ENCODE data around the gene JCAD.

The JCAD gene

DNA sequence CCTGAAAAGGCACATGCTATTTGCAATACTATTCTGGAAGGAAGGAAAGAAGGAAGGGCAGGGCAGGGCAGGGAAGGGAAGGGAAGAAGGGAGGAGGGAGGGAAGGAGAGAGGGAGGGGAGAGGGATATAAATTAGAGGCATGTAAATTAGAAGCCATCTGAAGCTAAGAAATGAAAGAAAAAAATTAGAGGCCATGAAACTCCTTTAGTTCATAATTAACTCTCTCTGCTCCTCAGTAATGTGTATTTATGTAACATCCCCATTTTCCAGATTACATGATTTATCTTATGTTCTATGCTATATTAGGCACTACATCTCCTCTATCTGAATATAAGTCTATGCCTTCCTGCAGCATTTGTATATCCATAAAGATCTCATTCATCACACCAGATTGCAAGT, 12.7 kb upstream of the JCAD start:
- DNase-seq, result no peak

DNA sequence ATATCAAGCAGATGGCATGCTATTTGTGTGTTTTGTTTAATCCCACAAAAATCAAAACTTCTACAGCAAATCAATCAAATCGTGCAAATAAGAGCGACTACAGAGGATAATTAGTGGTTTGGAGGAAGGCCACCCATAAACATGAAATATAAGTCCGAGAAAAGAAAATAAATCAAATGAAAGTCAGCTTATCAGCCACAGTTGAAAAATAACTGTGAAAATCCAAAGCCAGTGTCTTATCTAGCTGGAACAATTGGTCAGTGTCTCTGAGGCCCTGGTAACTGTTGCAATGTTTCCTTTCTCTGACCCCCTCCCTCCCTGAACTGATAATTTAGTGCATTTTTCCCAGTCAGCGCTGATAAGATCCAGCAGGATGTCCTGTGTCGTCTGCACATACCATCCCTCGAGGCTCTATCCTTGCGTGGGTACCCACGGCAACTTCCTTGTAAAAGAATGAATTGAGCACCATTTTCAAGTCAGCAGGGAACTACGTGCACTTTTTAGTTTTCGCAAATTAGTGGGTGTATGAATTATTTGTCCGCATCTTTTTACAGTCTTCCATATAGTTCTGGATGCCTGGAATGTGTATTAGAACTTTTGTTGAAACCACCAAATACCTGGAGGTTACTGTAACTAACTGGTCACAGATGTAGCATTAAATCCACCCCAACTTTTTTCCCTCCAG, 10.8 kb upstream of the JCAD start:
- no peak for DNase-seq

DNA sequence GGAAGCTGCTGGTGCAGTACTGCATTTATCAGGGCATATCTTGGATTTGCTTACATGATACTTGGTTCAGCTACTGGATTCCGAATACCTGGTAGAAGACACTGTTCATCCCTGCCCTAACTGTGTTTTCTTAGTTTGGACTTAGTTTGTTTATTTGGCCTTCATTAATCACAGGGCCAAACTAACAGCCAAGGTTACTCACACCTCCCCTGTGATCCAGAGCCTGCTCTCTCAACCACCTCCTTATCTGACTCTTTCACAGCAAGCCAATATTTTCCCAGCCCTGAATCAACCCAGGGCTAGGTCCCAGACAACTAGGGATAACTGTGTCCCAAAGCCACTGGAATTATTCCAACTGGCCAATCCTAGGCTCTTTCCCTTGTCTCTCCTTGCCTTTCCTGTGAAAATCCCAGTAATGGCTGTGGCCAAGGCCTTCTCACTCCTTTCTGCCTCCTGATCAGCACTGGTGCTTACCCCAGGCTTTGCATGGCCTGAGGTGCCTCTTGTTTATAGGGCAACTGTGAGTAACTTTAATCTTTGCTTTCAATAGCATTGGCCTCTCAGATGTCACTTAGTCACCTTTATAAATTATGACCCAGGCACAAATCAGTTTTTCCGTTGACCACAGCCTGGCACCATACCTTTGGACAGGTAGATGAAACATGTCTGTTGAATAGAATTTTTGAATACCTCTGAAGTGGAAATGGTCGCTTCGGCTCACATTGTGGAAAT, 9.3 kb upstream of the JCAD start:
- DNase-seq, result no peak

DNA sequence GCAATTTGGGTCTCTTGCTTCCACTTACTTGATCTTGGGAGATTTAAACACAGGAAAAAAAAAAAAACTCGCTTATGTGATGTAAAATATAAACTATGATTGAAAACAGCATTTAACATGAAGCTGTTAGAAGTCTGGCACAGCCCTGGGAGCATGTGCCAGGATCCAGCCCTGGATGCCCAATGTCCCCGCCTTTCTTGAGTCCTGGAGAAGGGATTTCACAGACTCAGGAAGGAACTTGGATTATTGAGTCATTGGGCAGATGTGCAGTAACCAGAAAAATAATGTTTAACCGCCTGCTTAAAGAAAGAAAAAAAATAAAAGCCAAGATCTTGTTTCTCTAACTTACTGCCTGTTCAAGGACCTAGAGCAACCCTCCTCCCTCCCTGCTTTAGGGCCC, 3.7 kb upstream of the JCAD start:
- DNase-seq, result no peak

DNA sequence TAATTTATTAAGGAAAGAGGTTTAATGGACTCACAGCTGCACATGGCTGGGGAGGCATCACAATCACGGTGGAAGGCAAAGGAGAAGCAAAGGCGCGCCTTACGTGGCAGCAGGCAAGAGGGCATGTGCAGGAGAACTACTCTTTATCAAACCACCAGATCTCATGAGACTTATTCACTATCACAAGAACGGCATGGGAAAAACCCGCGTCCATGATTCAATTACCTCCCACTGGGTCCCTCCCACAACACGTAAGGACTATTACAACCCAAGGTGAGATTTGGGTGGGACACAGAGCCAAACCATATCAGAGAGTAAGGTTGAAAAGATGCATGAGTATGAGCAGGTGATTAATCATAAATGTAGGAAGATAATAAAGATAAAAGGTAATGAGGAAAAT, 3.2 kb upstream of the JCAD start:
- DNase-seq, result no peak

DNA sequence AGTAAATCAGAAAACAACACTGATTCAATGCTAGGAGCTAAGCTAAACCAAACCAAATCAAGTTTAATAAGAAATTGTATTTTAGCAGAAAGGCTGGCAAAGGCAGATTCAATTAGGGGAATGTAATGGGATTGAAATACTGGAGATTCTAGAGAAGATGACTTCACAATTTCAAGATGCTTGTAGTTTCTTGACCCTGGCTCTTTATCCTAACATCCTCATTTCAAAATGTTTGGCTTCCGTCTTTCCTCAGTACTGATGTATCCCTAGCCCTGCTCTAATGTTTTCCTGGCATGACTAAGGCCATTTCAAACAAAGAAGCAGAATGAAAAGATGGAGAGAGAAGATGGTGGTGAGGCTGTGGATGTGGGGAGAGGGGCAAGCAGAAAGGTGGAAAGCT, 2.7 kb upstream of the JCAD start:
- DNase-seq, result no peak

DNA sequence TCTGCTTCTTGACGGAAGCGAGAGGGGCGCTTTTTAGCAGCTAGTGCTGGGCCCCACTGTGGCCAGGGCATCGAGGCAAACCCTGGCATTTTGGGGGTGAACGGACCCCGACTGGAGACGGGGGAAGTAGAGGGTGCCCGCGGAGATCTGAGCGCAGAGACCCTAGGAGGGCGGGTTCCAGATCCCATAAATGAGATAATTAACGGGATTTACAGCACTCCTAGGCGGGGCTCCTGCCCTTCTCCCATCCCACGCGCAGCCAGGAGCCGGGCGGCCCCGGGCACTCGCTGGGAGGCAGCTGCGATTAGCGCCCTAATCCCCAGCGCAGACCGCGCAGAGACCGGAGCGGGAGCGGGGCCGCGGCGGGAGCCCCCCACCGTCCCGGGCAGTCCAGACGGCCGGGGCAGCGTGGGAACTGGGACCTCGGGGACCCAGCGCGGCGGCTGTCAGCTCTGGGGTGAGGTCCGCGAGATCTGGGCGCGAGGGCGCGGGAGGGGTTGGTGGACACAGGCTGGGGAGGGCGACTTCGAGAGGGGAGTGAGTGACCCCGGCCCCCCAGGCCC, 735 bp downstream of the JCAD start:
- DNase-seq, result no peak

DNA sequence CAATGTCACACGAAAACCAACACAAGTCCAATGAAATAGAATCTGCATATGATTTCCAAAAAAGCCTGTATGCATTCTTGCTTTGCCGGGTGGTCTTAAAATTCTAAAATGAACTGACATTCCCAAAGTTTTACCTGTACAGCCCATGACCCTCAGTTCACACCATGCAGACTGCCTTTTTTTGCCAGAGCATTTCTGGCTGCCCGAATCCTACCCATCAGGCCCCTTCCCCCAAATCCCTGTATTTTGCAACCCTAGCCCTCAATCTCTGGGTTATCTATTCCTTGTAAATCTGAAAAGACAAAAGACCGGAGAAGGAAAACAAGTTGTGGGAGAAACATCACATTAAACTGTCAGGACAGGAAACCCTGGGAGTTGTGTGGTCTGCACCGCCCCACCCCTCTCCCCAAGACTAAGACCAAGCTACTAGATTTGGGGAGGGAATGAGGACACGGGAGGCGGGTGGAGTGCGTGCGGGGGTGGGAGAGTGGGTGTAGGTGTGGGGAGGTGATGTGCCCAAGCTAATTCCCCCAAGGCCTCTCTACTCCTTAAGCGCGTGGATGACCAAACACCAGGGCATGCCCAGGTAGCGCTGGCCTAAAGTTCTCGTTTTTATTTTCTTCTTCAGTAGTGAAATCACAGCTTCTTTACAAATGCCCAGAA, 1.4 kb downstream of the JCAD start:
- no peak for DNase-seq

DNA sequence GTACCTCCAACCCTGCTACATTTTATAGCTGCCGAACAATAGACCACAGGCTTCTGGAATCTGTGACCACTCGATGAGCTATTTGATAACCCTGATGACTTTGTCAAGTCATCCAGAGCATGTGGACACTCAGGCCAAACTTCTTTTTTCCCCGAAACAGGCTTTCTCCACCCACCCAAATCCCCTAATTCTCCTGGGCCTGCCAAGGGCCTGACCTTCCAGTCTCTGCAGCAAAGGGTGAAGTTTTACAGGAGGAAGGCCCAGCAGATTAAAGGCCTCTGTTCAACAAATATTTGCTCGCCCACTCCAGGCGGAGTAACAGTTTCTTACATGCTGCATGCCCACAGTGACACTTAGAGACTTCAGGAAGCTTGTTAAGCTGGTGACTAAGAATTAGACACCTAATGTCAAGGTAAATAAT, 2.0 kb downstream of the JCAD start:
- no peak for DNase-seq

DNA sequence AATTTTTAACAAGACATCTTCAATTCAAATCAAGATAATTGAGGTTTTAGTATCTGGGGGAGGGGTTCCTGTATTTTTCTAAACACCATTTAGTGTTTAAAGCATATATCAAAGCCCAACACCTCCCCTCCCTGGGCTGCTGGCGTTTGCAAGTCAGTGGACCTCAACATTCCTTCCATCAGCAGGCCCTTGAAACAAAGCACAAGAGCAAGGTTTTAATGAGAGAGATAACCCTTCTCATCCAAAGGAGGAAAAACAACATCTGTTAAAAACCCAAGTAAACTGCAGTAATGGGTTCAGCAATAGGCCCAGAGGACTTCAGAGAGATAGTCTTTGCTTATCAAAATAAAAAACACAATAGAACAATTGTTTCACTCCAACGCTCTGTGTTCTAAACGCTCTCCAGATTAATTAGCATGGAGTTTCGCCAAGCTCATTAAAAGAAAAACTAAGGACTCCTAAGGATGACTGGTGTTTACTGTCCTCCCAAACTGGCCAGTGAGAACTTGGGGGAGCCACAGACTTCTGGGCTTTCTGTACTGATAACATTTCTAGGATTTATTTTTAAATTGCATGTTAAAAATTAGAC, 2.5 kb downstream of the JCAD start:
- DNase-seq, result no peak

DNA sequence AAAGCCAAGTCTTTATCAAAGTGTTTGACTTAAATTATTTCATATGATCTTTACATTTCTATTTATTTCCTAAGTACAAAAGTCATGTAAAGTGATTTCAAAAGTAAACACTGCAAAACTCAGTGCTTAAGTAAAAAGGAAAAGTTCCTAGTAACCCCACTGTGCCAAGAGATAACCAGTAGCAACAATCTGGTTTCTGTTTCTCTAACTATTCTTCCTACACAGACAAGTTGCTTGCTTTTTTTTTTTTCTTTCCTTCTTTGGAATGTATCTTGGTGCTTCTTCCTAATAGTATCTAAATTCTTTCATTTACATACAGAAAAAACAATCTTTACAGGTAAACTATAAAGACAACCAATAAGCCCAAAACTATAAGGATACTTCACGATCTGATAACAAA, 3.1 kb downstream of the JCAD start:
- DNase-seq, result no peak

DNA sequence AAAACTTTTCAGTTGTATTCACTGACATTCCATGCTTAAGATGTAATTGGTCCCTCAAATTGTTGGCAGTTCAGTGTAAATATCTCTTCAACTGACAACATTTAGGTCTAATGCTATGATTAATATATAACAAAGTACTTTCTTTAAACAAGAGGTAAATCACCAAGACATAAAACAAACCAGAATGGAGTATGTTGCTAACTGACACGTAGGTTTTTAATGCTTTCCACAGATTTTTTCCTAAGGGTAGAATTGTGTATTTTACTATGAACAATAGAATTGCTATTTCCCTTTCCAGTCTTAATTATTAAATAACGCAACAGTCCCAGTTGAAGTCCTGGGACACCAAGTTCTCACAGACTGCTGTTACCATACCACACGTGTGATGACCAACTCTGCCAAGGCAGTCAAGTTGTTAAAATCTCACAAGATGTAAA, 4.1 kb downstream of the JCAD start:
- DNase-seq, result no peak

DNA sequence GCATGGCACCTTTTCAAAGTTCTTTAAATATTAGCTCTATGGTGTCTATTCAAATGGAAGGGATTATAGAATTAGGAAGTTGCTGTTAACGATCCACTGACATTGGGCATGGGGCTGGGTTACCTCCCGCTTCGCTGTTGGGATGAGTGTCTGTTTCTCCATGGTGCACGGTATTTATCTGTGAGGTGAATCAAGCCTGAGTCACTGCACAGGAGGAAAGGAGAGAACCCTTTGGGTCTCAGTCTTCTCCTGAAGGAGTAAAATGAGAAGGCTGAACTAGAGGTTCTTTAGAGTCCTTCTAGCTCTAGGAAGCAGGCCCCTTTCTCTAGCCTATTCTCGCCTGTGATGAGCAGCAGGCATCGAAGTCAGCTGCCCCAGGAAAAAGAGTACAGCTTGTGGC, 7.3 kb downstream of the JCAD start:
- DNase-seq, result no peak

DNA sequence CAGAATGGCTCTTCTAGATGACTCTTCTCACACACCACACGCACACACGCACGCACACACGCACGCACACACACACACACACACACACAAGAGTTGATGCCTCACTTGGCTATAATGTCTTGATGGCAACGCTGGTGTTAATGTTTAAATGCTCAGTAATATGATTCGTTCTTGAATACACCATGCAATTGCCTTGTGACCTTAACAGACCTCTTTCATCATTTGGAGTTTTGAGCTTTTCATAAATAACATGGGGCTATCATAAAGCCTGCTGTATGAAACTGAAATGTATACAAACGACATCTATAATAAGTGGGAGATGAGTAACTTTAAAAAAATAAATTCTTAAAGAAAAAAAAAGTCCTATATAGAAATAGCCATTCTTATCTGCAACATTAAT, 8.2 kb downstream of the JCAD start:
- peak; percentile 79 for DNase-seq

DNA sequence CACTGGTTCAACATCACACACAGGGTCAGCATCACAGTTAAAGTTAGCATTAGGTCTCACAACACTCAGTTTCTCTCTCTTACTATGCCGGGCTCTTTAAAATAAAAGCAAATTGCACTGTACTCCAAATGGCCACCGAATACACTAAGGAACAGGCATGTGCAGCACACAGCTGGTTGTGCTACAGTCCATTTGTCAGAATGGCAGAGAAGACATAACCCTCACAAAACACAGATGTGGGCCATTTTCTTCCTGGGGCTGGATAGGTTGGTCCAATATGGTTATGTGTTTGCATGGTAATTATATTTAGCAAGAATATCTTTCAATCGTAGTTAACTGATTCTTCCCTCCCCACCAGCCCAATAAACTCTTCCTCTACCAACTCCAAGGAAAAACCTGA, 9.0 kb downstream of the JCAD start:
- peak; percentile 63 for DNase-seq

DNA sequence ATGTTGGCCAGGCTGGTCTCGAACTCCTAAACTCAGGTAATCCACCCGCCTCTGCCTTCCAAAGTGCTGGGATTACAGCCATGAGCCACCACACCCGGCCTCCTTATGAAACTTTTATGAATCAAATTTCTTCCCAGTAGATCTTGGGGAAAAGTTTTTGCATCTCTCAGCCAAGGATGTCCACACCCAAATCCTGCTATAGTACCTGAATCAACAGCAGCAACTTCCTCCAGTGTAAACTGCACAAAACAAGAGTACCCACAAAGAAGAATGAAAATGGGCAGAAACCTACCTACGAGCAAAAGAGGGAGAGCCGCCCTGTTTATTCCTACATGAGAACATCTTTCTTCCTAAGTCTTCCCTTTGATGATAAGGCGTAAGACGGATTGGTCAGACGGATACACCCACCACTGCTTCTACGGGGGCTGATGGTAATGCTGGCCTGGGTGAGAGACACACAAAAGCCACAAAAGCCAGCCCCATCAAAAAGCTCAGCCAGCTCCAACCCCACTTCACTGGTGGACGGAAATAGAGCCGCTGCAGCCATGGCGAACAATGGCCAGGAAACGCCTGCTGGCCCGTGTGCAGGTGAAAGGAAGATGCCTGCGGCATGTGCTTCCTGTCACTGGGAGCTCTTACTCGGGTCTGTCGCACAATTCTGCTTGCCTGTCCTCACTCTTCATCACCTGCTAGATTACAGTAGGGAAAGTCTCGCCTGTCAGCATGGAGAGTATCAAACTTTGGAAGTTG, 10.4 kb downstream of the JCAD start:
- DNase-seq, result no peak

DNA sequence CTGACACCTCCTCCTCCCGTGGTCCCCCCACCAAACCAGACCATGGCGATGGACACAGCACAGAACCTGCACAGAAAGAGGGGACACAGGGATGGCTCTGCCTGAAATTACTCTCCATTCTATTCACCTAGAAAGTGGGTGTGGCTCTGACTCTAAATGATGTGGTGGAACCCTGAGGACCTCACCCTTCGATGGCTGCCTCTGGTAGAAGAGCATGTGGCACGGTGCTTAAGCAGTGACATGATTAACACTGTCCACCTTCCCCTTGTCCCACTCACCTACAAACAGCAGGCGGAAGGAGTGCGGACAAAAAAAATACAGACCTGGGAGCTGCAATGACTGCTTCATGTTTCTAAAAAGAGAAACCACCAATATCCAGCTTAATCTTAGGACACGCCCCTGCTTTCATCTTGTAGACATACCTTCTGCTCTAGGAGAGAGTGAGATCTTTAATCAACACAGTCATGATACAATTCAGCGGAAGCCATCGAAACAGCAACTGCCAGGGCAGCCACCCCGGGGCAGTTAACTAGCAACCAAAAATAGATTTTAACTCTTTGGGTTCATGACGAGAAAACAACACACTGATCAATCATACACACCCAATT, 11.4 kb downstream of the JCAD start:
- DNase-seq, result no peak

DNA sequence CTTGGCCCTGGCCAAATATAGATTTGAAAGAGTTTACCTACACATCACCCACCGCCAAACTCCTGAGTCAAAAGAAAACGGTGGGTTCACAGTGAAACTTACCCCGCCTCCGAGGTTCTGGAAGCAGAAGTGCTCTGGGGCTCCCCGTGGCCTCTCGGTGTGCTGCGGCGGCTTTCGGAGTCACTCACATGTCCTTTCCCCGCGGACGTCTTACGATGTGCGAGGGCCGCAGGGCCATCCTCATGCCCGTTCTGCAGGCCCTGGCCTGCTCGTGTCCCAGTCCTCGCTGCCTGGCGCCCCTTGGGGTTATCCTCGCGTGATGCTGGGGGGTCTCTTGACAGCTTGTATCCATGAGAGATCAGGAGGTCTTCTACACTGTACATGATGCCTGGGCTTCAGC, 12.0 kb downstream of the JCAD start:
- no peak for DNase-seq

DNA sequence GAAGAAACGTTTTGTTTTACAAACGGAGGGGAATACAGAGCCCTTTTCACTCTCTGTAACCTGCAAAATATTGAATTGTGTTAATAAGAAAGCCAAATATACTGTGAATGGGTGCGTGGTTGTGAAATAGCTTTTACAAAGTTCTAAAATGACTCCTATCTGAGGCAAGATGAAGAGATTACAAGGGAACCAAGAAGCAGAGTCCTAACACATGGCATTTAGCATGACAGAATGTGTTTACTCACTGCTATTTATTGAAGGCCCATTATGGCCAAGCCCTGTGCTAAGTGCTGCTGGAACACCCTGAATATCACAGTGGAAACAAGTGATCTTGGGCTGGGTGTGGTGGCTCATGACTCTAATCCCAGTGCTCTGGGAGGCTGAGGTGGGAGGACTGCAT, 12.9 kb downstream of the JCAD start:
- no peak for DNase-seq

DNA sequence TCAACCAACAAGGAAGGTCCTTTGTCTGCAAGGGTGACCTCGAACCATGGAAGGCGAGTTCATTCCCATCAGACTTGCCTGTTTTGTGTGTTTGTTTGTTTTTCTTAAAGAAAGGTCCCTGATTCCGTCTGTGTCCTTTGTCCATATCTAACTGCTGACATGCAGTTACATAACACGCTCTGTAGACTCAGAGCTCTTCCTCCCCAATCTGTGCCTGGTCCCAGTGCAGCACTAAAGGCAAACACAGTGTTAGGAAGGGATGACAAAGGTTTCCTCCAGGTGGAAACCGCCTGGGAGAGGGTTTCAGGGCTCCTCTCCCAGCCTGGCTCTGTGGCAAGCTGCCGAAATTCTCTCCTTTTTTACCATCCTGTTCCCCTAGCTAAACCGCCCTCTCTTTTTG, 13.4 kb downstream of the JCAD start:
- no peak for DNase-seq

DNA sequence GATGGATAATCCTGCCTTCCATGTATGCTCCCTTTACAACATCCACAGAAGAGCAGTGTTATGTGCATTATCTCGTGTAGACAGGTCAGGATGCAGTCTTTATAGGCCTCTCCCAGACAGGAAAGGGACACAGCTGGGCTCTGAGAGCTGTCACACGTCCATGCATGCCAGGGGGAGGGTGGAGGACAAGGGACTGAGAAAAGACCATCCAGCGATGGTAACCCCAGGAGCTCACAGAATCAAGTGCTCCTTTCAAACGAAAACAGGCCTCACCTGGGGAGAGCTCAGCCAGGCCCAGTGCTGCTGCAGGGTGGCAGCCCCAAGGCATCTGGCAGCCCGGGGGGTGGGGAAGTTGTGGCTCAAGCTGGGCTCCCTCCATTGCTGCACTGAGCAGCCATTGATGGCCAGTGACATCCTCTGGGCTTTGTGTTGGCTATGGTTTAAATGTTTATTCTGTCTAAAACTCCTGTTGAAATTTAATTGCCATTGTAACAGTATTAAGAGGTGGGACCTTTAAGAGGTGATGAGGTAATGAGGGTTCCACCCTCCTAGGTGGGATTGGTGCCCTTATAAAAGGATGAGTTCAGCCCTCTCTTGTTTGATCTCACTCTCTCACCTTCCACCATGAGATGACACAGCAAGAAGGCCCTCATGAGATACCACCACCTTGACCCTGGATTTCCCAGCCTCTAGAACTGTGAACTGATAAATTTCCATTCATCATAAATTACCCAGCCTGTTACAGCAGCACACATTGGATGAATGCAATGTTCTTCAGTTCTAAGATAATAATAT, 15.7 kb downstream of the JCAD start:
- DNase-seq, result no peak

DNA sequence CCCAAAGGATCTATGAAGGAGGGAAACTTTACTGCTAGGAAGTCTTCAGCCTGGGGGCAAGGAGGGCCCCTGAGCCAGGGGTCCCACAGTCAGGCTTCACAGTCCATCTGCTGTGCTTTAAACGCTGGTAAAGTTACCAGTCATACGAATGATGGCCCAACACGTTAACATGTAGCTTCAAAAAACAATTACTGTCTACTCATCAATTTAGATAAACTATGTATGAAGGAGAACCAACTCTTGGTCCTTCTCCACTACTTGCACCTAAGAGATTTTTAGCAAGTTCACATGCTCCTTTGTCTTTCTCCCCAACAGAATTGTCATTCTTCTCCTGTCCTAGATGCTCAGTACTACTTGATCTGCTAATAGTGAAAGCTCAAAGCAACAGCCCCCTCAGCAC, 16.6 kb downstream of the JCAD start:
- DNase-seq, result no peak
